A673 (cell line): ENCODE data around the gene MAGEB6.

Experiments used
- EZH2 ChIP-seq: fragments of 200-600 bp; sonication (generic); IDR thresholded peaks from 2 replicates; pipeline ENCODE4 v1.6.1; 2017; ENCODE audit warnings: borderline replicate concordance, low read depth, mild to moderate bottlenecking, mixed read lengths, antibody characterized with exemption, low read length; ENCODE audit not compliant: poor library complexity, severe bottlenecking
- TF ChIP-seq, protein P1 (sequence below): fragments of 300-800, 200-600 bp; sonication (generic); conservative IDR thresholded peaks from 2 replicates; pipeline ENCODE4 v1.5.1; 2017; ENCODE audit warnings: low read depth, mild to moderate bottlenecking, antibody characterized with exemption, low read length, moderate library complexity, mixed read lengths

DNA sequence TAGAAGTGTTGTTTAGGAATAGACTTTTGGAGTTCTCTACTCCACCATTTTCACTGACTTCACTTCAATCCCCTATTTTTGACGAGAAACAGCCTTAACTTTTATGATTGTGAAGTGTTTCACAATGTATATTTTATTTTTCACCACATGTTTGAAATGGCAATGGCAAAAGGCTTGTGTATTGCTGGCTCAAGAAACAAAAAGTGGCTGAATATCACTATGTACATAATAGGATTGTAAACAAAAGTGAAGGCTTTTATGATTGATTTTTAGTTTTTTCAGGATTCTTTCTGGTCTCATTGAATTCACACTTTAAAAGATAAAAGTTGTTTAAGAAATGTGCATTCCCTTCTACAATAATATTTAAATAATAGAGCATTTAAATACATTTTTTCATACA is 41.9 kb downstream of the MAGEB6 start:
- TF ChIP-seq, protein P1, sequence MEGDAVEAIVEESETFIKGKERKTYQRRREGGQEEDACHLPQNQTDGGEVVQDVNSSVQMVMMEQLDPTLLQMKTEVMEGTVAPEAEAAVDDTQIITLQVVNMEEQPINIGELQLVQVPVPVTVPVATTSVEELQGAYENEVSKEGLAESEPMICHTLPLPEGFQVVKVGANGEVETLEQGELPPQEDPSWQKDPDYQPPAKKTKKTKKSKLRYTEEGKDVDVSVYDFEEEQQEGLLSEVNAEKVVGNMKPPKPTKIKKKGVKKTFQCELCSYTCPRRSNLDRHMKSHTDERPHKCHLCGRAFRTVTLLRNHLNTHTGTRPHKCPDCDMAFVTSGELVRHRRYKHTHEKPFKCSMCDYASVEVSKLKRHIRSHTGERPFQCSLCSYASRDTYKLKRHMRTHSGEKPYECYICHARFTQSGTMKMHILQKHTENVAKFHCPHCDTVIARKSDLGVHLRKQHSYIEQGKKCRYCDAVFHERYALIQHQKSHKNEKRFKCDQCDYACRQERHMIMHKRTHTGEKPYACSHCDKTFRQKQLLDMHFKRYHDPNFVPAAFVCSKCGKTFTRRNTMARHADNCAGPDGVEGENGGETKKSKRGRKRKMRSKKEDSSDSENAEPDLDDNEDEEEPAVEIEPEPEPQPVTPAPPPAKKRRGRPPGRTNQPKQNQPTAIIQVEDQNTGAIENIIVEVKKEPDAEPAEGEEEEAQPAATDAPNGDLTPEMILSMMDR = no peak
- TF ChIP-seq EZH2 = no peak
